ENCODE measurements around the gene ZGRF1.
A peak's percentile ranks its signal among the peaks of the same experiment; 100 is the strongest.
"Not testable (repeated sequence)": the region's sequence is repeated elsewhere in the genome, so short reads cannot be mapped to it uniquely, and the experiment has no call there.

The ZGRF1 gene

DNA sequence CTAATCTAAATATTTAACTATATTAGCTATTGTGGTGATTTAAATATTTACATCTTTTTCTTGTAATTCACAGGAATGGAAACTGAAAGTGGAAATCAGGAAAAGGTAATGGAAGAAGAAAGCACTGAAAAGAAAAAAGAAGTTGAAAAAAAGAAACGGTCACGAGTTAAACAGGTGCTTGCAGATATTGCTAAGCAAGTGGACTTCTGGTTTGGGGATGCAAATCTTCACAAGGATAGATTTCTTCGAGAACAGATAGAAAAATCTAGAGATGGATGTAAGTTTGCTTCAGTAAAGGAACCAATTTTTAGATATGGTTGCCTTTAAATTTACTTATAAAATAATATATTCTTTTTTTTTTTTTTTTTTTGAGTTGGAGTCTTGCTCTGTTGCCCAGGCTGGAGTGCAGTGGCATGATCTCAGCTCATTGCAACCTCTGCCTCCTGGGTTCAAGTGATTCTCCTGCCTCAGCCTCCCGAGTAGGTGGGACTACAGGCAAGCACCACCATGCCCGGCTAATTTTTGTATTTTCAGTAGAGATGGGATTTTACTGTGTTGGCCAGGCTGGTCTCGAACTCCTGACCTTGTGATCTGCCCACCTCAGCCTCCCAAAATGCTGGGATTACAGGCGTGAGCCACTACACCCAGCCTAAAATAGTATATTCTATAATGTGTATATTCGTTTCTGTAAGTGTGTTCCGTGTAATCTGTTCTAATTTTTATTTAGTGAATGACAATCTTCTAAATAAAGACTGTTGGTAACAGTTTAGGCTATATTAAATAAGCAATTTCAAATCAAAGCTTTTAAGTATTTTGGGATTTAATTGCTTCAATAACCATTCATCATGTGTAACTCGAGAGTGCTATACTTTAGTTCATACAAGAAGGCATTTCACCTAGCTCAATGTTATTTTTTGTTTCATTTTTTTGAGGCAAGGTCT, 8.2 kb upstream of the ZGRF1 start:
- DNase-seq, result not testable (repeated sequence)

DNA sequence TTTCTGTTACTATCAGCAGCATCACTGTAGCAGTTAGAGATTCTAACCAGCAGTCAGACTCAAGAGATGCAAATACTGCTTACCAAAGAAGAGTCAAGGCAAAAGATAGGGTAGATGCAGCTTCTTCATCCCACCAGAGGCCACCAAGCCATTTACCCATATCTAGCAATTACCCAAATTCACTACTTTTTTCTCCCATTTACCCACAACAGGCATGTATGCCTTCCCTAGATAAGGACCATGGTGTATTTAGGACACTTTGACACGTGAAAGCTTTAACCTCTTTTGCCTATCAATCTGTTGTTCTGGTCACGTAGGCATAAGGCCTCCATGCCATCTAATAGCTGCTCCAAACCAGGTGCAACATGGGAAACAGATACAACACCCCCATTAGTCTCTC, 5.8 kb upstream of the ZGRF1 start:
- no peak for DNase-seq

DNA sequence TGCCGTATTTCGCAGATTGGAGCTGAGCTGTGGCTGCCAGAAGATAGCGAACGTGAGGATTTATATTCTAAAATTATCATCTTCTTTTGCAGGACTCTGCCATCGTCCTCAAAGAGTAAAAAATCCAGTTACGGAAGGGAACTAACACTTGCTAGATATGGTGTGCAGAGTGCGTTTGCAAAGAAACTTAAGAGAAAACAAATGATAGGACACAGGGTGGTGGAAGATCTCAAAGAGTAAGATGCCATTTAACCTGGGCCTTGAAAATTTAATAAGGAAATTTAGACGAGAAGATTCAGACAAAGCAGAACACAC, 800 bp upstream of the ZGRF1 start:
- no peak for DNase-seq

DNA sequence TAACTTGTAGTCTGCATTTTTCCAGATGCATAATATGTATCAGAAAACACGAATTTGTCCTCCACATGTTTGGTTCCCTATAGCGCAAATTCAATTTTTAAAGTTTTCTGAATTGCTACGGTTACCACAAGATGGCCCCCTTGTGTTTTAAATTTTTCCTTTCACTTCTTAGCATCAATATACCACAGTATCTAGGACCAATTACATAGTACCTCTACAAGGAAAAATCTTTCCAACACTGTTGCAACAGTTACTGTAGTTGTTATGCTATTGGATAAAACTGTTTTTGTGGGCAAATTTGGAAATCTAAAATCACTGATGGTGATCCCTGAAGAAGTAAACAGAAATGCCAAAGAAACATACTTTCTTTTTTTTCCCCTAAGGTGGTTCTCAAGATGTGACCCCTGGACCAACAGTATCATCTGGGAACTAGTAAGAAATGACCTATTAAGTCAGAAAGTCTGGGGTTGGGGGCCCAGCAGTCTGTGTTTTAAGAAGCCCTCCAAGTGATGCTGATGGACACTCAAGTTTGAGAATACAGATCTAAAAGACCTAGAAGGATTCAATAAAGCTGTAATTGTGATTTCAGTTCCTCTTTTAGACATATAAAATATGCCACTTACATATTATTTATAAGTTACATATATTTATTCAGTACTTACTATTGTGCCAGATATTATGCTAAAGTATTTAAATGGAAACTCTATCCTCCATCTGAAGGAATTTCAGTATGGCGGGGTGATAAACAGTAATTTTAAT, 3.1 kb downstream of the ZGRF1 start:
- peak; percentile 48 for DNase-seq

DNA sequence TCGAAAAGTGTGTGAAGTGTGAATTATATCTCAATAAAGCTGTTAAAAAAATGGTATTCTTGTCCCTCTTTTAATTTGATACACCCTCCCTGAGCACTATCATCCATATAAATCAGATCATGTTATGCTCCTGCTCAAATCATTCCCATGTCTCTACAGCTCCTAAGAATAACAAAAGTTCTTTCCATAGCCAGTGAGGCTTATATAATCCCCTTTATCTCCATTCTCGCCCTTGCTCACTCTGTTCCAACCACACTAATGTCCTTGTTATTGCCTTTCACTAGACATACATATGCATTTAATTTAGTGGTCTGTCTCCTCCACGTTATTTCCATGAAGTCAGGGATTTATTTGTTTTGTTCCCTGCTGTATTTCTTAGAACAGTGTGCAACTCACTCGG, 10.5 kb downstream of the ZGRF1 start:
- DNase-seq, result no peak

DNA sequence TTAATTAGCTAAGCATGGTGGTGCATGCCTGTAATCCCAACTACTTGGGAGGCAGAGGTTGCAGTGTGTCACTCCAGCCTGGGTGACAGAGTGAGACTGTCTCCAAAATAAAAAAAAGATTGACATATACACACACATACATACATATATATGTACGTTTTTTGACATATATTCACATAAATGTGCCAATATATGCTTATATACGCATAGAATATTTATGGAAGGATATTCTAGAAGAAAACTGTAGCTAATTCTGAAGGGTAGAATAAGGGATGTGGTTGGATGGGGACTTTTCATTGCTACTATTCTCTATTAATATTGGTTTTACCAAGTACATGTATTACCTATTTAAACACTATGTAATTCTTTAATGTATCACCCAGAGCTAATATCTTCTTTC, 19.7 kb downstream of the ZGRF1 start:
- DNase-seq, result no peak

DNA sequence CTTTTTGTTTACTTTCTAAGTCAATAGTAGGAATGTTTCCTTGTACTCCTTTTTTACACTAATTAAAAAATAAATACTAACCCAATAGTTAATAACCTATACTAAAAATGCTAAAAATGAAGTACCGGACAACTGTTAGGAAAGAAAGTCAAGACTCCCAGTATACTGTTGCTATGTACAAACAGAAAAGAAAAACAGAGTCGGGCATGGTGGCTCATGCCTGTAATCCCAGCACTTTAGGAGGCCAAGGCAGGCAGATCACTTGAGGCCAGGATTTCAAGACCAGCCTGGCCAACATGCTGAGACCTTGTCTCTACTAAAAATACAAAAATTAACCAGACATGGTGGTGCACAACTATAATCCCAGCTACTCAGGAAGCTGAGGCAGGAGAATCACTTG, 23.9 kb downstream of the ZGRF1 start:
- DNase-seq, result not testable (repeated sequence)

DNA sequence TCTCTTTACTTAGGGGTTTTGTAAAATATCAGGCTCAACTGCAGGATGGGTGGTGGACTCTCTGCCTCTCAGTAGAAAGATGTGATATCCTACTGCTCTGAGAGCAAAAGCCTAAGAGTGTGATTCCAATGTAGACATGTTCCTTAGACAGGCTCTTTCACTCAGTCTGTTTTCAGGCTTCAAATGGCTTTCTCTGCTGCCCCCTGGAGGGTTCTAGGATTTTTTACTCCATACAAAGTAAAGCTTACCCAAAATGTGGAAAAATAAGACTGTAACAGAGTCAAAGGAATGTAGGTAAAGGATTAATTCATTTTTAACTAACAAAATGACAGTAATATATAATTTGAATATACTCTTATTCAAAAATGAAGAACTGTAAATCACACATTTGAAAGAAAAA, 32.1 kb downstream of the ZGRF1 start:
- peak; percentile 52 for DNase-seq

DNA sequence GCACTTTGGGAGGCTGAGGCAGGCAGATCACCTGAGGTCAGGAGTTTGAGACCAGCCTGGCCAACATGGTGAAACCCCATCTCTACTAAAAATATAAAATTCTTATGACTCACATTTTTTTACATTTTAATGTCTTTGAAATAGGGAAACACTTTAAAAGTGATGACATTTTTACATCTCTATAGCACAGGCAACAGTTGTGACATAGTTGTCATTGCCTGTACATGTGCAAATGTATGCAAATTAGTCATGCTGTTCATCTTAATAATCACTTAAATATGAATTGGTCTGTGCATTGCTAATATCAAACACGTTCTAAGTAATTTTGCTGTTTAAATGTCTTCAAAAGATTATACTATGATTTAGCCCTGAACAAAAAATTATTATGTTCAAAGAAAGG, 41.7 kb downstream of the ZGRF1 start:
- no peak for DNase-seq

DNA sequence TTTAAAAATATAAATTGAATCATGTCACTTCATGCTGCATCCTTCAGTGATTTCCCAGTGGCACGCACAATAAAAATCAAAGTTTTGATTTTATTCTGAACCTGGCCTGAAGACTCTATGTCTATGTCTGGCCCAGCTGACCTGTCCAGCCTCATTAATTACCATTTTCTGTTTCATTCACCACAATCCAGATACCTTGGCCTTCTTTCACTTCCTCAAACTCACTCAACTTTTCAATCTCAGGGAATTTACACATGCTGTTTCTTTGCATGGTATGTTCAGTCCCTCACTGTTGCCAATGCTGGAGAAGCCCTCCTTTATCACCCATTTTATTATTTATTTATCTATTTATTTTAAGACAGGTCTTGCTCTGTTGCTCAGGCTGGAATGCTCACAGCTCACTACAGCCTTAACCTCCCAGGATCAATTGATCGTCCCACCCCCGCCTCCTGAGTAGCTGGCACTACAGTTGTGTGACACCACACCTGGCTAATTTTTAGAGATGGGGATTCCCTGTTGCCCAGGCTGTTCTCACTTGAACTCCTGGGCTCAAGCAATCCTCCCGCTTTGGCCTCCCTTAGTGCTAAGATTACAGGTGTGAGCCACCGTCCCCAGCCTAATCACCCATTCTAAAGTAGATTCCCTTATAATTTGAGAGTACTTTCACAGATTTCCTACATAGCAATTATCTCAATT, 43.1 kb downstream of the ZGRF1 start:
- no peak for DNase-seq

DNA sequence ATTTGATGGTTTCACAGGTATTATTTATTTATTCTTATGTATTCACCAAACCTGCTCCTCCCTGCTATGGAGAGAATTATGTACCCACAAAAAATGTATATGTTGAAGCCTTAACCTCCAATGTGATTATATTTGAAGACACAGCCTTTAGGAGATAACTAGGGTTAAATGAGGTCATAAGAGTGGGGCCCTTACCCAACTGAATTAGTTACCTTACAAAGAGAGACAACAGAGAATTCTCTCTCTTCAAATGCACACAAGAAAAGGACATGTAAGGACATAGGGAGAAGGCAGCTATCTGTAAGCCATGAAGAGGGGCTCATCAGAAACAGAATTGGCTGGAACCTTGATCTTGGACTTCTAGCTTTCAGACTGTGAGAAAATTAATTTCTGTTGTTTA, 44.0 kb downstream of the ZGRF1 start:
- no peak for DNase-seq

DNA sequence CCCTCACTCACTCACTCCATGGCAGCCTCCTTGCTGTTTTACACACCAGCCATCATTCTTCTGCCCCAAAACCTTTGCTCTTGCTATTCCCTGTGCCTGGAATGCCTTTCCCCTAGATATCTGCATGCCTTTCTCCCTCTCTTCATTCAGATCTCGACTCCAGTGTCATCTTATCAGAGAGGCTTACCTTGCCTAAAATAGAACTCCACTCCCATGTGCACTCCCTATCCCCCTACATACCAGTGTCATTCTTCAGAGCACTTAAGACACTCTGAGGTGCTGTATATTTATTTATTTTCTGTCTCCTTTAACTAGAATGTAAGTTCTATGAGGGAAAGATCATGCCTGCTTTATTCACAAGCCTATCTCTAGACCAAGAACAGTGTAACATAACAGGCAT, 45.1 kb downstream of the ZGRF1 start:
- DNase-seq, result no peak

DNA sequence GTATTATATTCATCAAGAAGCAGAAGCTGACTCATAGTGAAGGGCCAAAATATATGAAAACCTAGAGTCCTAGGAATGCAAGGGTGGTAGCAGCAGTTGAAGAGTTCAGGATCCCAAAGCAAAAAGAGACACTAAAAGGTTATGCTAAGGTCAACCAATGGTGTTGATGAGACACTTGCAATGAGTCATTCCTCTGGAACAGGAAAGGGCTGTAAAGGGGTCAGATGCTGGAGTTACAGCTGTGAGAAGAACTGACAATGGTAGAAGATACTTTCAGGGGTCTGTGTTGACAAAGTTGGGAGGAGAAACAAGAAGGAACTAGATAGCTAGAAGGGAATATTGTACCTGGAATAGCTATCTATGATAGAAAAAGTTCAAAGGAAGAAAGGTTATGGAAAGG, 47.5 kb downstream of the ZGRF1 start:
- DNase-seq, result no peak

DNA sequence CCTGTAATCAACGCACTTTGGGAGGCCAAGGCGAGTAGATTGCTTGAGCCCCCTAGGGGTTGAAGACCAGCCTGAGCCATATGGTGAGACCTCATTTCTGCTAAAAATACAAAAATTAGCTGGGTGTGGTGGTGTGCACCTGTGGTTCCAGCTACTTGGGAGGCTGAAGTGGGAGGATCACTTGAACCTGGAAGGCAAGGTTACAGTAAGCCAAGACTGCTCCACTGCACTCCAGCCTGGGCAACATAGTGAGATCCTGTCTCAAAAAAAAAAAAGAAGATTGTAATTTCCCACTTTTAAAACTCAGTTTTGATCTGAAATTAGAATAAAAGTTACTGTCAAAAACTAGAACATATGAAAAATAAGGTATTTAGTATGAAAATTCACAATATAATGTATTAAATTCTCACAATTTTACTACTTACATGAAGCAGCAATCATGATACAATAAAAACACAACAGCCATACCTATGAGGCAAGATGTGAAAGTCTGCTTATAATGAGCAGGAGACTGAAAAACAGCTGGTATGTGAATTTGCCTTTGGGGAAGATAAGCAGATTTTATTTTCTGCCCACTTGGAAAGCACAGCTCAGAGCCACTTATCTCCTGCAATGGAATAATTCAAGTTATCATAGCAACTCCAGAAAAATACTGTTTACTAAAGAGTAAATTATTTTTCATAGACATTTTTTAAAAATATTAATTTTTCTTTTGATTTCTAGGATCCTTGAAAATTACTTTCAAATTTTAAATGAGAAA, 50.6 kb downstream of the ZGRF1 start:
- no peak for DNase-seq

DNA sequence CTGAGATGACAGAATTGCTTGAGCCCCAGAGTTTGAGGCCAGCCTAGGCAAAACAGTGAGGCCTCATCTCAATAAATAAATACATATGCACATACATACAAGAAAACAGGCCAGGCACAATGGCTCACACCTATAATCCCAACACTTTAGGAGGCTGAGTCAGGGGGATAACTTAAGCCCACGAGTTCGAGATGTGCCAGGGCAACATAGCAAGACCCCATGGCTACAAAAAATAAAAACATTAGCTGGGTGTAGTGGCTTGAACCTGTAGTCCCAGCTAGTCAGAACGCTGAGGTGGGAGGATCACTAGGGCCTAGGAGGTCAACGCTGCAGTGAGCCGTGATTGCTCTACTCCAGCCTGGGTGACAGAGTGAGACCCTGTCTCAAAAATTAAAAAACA, 69.2 kb downstream of the ZGRF1 start:
- DNase-seq, result no peak

DNA sequence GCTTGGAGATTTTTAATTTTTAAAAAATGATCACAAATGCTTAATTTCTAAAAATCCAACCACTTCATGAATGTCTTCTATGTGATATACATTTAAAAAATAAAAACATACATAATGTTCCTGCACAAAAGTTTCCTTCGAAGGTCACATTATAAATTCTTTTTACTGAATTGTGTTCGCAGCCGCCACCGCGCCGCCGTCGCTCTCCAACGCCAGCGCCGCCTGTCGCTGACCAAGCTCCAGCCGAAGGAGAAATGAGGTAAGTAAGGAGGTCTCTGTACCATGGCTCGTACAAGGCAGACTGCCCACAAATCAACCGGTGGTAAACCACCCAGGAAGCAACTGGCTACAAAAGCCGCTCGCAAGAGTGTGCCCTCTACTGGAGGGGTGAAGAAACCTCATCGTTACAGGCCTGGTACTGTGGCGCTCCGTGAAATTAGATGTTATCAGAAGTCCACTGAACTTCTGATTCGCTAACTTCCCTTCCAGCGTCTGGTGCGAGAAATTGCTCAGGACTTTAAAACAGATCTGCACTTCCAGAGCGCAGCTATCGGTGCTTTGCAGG, 71.9 kb downstream of the ZGRF1 start:
- no peak for DNase-seq

DNA sequence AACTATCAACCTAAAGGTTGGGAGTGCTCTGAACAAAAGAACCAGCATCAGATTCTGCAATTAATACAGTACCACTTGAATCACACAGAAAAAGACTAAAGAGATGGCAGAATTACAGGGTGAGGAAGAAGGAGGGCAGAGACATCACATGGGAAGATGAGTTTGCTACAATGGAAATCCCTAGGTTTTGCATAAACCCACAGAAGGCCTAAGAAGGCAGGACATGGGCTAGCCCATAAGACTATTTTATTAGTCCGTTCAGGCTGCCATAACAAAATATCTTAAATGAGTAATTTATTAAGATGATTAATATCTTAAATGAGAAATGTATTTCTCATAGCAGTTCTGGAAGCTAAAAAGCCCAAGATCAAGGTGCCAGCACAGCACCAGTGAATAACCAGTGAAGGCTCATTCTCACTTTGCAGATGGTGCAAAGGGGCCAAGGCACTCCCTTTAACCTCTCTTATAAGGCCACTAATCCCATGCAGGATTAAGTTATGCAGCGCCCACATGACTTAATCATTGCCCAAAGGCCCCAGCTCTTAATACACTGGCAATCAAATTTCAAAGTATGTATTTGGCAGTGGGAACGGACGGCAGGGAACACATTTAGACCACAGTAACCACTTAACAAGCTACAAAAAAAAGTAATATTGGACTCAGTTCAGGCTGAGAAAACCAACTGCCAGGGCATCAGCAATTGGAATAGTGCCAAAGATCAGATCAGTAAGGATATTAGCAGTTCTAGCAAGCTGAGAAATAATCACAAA, 73.1 kb downstream of the ZGRF1 start:
- DNase-seq, result no peak

DNA sequence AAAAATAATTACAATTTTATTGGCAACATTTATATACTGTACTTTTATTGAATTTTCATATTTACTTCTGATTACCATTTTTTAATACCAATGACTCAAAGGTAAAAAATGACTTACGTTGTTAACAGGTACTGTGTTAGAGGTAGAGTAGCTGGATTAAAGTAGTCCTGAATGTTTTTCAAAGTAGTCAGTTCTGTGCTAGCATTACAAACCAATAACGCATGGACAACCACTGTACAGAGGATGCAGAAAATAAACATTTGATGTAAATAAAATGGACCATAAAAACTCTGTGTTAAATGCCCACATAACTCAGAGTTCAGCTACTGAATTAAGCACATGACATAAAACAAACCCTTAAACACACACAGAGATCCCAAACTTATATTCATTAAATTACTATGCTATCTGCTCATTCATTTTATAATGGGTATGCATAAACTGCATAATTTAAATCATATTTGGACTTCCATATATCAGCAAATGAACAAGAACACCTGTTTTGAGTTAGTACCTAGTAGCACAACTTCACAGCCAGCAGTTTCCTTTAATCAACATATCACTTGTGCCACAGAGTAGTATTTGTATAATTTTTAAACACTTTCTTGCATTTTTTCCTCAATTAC, 74.3 kb downstream of the ZGRF1 start:
- DNase-seq, result no peak

DNA sequence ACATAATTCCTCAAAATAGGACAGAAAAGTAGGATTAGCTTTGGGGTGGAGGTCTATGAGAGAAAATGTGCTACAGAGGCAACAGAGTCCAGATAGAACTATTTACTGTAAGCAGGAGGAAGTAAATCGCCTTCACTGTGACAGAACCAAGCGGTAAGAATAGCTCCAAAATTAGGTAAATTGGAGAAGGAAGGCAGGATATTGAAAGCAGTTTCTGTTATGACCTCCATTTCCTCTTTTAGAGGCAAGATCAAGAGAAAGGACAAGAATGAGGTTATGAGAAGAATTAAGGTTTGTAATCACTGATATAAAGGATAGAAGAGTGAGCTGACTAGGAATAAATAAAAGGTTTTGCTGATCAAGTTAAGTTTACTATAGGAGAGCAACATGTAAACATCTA, 76.6 kb downstream of the ZGRF1 start:
- no peak for DNase-seq

DNA sequence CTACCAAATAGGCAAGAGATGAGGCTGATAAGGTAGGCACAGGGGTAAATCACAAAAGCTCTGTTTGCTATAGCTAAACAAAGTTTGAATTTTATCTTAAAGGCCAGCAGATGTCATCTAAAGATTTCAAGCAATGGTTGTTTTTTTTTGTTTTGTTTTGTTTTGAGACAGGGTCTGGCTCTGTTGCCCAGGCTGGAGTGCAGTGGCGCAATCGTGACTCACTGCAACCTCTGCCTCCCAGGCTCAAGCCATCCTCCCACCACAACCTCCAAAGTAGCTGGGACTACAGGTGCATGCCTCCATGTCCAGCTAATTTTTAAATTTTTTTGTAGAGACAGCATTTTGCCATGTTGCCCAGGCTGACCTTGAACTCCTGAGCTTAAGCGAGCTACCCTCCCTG, 77.7 kb downstream of the ZGRF1 start:
- DNase-seq, result no peak

DNA sequence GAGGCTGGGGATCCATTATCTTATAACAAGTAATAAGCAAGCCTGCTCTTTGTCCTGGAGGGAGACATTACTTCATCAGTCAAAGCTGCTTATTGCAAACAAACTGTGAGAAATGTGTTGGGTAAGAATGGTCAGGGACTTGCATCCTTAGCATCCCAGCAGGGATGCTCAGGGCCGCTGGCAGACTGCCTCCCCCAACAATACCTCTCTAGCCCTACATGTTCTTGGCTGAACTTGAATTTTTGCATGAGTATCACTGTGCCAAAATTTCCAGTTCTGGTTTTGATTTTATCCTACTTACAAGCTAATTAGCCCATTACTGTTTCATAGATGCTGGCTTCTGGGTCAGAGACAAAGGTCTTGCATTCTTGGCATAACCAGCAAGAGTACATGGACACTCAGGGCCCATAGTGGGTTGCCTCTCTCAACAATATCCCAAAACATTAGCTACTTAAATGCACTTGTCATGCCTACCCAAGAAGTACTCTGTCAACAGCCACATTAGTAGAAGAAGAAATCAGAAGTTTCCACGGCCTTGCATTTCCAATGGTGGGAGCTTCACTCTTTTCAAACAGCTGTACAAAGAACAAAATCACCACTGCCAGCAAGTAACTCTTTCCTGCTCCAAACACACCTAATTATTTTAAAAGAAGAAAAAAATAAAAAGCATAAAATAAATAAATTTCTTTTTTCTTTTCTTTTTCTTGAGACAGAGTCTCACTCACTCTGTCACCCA, 78.9 kb downstream of the ZGRF1 start:
- DNase-seq, result no peak
